ENCODE results near the gene NXPE3.

NXPE3 gene

DNA sequence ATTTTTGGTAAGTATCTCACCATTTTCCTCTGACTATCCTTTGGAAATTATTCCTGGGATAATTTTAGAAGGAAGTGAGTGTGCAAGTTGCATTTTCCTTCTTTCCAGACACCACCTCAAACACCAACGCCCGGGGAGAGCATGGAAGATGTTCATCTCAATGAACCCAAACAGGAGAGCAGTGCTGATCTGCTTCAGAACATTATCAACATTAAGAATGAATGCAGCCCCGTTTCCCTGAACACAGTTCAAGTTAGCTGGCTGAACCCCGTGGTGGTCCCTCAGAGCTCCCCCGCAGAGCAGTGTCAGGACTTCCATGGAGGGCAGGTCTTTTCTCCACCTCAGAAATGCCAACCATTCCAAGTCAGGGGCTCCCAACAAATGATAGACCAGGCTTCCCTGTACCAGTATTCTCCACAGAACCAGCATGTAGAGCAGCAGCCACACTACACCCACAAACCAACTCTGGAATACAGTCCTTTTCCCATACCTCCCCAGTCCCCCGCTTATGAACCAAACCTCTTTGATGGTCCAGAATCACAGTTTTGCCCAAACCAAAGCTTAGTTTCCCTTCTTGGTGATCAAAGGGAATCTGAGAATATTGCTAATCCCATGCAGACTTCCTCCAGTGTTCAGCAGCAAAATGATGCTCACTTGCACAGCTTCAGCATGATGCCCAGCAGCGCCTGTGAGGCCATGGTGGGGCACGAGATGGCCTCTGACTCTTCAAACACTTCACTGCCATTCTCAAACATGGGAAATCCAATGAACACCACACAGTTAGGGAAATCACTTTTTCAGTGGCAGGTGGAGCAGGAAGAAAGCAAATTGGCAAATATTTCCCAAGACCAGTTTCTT is 74.2 kb downstream of the NXPE3 start:
- Histone ChIP-seq H3K27ac (ENCODE audit: low read depth, low read length) (no peak overlapping the region), H3K4me1 (ENCODE audit: control insufficient read depth, low read length) (peaks cover 44% of the 10 kb centered on the region), H3K36me3 (ENCODE audit: control insufficient read depth, low read length) (peaks cover 86% of the 10 kb centered on the region), H3K27me3 (ENCODE audit: control insufficient read depth, low read length) (no peaks in the 10 kb centered on the region), H3K79me2 (ENCODE audit: control insufficient read depth, low read length) (peaks cover 68% of the 10 kb centered on the region), H3K9me3 (ENCODE audit: control insufficient read depth, insufficient read depth, low read length) (no peaks in the 10 kb centered on the region), H4K20me1 (ENCODE audit: control insufficient read depth, insufficient read depth, low read depth, low read length) (peaks cover 22% of the 10 kb centered on the region), H3F3A (ENCODE audit: control insufficient read depth, insufficient read depth) (peaks cover 17% of the 10 kb centered on the region), H3K9me2 (replicated peaks; ENCODE audit: control insufficient read depth, low read length) (no peaks in the 10 kb centered on the region), H3K4me2 (ENCODE audit: low read length) (no peak overlapping the region), H3K4me3 (ENCODE audit: low read length) (no peak overlapping the region)
- TF ChIP-seq EZH2phosphoT487 (IDR thresholded peaks at IDR 0.05; ENCODE audit: borderline replicate concordance, low read length), result no peak
- TF ChIP-seq CTCF (IDR thresholded peaks at IDR 0.05; ENCODE audit: low read depth, low read length, poor library complexity, severe bottlenecking), result no peak

DNA sequence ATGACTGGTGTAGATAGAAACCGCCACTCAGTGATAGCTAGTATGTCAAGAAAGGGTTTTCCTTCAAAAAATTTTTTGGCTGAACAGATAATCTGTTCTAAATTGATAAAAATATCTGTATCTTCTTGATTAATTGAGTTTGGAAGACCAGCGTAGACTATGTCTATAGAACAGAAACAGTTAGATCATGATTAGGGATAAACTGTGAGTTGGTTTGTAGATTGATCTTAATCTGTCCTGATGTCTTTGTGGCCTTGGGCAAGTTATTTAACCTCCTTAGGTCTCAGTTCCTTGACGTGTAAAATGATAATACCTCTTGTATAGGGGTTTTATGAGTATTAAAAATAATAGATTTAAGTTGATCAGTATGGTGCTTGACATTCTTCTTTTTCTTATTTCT is 75.0 kb downstream of the NXPE3 start:
- peaks cover 17% of the 10 kb centered on the region for H3F3A ChIP-seq (ENCODE audit: control insufficient read depth, insufficient read depth)
- H3K9me2 ChIP-seq (replicated peaks; ENCODE audit: control insufficient read depth, low read length), result no peaks in the 10 kb centered on the region
- no peak overlapping the region for H3K4me3 ChIP-seq (ENCODE audit: low read length)
- H3K27ac ChIP-seq (ENCODE audit: low read depth, low read length), result no peak overlapping the region
- H3K4me2 ChIP-seq (ENCODE audit: low read length), result no peak overlapping the region
- H3K27me3 ChIP-seq (ENCODE audit: control insufficient read depth, low read length), result no peaks in the 10 kb centered on the region
- peaks cover 22% of the 10 kb centered on the region for H4K20me1 ChIP-seq (ENCODE audit: control insufficient read depth, insufficient read depth, low read depth, low read length)
- peaks cover 60% of the 10 kb centered on the region for H3K79me2 ChIP-seq (ENCODE audit: control insufficient read depth, low read length)
- H3K4me1 ChIP-seq (ENCODE audit: control insufficient read depth, low read length), result peaks cover 44% of the 10 kb centered on the region
- peaks cover 94% of the 10 kb centered on the region for H3K36me3 ChIP-seq (ENCODE audit: control insufficient read depth, low read length)
- TF ChIP-seq CTCF (IDR thresholded peaks at IDR 0.05; ENCODE audit: low read depth, low read length, poor library complexity, severe bottlenecking) (no peak), EZH2phosphoT487 (IDR thresholded peaks at IDR 0.05; ENCODE audit: borderline replicate concordance, low read length) (no peak)
- H3K9me3 ChIP-seq (ENCODE audit: control insufficient read depth, insufficient read depth, low read length), result no peaks in the 10 kb centered on the region

DNA sequence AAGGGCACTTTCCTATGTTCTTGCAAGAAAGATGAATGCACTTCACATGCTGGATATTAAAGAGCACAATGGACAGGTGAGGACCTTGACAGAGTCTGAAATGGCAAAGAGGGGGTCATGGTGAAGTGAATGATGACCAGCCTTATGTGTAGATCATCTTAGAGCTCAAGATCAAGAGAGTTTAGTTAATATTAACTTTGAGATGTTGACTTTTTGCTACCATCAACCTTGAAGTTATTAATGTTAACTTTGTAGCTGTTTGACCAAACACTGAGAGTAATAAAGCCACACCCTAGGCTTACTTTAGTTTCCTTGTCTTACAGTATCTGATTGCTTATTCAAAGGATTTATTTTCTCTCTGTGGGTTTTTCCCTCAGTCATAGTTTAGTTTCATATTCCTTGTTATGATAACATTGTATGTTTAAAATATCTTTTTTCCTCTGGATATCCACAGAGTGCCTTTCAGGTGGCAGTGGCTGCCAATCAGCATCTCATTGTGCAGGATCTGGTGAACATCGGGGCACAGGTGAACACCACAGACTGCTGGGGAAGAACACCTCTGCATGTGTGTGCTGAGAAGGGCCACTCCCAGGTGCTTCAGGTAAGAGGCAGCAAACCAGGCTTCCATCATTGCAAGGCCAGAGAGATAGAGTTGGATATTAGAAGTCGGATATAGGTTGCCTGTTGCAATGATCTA is 75.7 kb downstream of the NXPE3 start:
- Histone ChIP-seq H3K9me2 (replicated peaks; ENCODE audit: control insufficient read depth, low read length) (no peaks in the 10 kb centered on the region), H3K4me2 (ENCODE audit: low read length) (no peak overlapping the region), H3K79me2 (ENCODE audit: control insufficient read depth, low read length) (peaks cover 56% of the 10 kb centered on the region), H3K4me1 (ENCODE audit: control insufficient read depth, low read length) (peaks cover 50% of the 10 kb centered on the region), H3K36me3 (ENCODE audit: control insufficient read depth, low read length) (peaks cover 98% of the 10 kb centered on the region), H3K9me3 (ENCODE audit: control insufficient read depth, insufficient read depth, low read length) (no peaks in the 10 kb centered on the region), H4K20me1 (ENCODE audit: control insufficient read depth, insufficient read depth, low read depth, low read length) (peaks cover 22% of the 10 kb centered on the region), H3K27me3 (ENCODE audit: control insufficient read depth, low read length) (no peaks in the 10 kb centered on the region), H3F3A (ENCODE audit: control insufficient read depth, insufficient read depth) (peaks cover 21% of the 10 kb centered on the region), H3K4me3 (ENCODE audit: low read length) (no peak overlapping the region), H3K27ac (ENCODE audit: low read depth, low read length) (no peak overlapping the region)
- TF ChIP-seq EZH2phosphoT487 (IDR thresholded peaks at IDR 0.05; ENCODE audit: borderline replicate concordance, low read length) (no peak), CTCF (IDR thresholded peaks at IDR 0.05; ENCODE audit: low read depth, low read length, poor library complexity, severe bottlenecking) (no peak)
